ENCODE data around the gene OVAAL.
A peak's percentile ranks its signal among the peaks of the same experiment; 100 is the strongest.

The OVAAL gene

DNA sequence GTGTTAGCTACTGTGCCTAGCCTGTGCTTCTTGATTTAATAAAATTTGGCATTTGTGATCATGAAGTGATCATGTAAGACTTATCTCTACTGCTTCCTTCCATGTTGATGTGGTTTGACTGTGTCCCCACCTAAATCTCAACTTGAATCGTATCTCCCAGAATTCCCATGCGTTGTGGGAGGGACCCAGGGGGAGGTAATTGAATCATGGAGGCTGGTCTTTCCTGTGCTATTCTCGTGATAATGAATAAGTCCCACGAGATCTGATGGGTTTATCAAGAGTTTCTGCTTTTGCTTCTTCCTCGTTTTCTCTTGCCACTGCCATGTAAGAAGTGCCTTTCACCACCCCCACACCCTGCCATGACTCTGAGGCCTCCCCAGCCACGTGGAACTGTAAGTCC lies at the start of gene OVAAL:
Gene OVAAL, plus strand, starts transcription at position 301 of the 400 bp plus-strand sequence.
- DNase-seq, result no peak

DNA sequence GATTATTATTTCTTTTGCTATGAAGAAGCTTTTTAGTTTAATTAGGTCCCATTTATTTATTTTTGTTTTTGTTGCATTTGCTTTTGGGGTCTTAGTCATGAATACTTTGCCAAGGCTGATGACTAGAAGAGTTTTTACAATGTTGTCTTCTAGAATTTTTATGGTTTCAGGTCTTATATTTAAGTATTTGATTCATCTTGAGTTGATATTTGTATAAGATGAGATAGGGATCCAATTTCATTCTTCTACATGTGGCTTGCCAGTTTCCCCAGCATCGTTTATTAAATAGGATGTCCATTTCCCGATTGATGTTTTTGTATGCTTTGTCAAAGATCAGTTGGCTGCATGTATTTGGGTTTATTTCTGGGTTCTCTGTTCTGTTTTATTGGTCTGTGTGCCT lies 47.9 kb upstream of the OVAAL start:
- no peak for DNase-seq

DNA sequence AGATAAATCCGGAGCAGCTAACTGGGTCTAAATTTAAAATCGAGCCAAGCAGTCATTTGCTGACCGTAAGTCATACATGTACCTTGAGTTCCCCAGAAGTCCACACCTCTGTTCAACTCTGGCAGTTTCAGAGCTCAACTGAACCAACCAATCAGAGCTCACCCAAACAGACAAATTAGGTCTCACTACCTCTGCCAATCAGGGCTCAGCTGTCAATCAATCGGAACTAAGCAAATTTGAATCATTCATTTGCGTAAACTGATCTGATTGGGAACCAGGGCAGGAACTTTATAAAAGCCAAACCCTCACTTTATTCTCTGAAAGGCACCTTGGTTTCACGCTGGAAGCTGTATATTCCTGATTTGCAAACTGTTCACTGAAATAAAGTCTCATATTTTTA lies 45.2 kb upstream of the OVAAL start:
- no peak for DNase-seq

DNA sequence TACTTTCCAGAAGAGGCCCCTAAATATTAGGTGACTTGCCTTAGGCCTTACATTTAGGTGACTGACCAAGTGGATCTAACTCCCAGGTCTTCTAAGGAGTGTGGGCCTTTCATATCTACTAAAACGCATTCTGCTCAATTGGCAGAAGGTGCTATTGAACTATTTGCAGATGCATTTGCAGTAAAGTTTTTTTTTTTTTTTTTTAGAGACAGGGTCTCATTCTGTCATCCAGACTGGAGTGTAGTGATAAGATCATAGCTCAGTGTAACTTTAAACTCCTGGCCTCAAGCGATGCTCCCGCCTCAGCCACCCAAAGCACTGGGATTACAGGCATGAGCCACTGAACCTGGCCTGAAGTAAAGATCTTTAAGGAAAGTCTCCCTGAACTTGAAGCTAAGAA lies 43.4 kb upstream of the OVAAL start:
- no peak for DNase-seq

DNA sequence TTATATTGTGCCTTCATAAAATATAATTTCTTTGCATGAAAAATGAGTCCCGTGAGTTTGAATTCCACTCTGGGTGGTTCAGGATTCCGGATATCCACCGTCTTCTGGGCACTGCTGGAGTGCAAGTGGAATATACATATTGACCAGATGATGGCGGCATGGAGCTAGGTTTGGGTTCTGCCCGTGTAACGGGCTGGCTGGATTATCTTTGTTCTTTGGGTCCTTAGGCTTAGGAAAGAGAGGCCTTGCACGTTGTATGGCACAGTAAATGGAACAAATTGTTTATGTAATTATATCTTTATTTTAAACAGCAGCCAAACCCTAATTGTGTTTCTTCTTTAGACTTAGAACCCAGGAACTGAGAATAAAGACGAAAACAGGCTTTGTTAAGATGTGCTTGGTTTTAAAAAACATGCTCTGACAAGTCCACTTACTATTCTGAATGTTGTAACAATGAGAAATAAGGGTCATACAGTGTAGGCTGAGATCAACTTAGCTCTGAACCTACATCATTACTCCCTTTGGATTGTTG lies 42.8 kb upstream of the OVAAL start:
- DNase-seq, result peak in 12 of 14 donors; percentile 7 to 57 (median 24)

DNA sequence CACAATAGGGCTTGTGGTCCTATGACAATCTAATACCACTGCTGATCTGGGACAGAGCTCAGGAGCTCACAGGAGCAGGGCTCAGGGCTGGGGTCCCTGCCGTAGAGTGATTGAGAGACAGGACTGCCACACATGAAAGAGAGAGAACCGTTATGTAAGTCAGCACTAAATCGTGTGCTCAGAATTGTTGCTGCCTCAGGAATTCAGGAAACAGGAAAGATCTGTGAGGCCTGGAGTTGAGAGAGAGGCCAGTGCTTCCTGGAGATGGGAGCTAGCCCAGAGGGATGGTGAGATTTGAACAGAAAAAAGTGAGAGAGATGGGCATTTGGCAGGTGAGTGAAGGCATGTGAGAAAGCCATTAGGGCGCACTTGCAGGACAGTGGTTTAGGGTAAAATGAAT lies 38.9 kb upstream of the OVAAL start:
- DNase-seq, result no peak

DNA sequence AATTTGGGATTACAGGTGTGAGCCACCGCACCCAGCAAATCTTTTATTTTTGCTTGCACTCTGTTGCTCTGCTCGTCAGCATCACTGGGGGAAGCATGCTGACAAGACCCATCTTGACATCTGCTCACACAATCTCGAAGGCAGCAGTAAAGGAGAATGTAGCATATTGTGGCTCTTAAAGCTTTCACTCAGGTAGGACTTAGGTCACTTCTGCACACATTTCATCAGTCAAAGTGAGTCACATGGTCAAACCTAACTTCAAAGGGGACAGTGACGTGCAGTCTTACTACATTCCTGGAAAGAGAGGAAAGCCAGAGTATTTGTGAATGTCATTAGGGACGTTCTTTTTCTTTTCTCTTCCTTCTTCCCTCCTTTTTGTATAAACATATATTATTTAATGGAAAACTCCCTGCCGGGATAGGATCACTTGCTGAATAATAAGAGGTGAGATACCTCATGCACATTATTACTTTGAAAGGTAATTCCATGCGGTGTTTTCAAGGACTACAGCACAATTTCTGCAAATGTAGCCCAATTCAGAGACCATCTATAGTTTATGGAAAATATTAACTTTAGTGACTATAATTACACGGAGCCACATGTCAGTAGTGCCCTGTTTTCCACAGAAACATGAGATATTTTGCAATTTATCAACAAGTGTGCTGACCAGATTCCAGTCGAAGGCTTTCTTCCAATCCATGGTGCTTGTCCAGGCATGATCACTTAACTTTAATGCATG lies 37.1 kb upstream of the OVAAL start:
- no peak for DNase-seq

DNA sequence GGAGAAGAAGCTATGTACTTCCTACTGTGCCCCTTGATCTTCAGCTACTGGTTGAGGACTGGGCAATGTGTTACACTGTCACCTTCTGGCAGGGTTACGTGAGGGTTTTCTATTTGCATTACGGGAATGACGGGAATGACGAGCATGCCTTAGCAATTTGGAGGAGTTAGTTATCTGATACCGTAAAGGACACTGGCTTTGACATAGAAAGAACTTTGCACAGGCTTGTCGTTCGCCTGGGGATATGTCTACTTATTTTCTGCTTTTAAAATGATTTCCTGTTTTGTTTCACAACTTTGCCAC lies 36.6 kb upstream of the OVAAL start:
- DNase-seq, result no peak

DNA sequence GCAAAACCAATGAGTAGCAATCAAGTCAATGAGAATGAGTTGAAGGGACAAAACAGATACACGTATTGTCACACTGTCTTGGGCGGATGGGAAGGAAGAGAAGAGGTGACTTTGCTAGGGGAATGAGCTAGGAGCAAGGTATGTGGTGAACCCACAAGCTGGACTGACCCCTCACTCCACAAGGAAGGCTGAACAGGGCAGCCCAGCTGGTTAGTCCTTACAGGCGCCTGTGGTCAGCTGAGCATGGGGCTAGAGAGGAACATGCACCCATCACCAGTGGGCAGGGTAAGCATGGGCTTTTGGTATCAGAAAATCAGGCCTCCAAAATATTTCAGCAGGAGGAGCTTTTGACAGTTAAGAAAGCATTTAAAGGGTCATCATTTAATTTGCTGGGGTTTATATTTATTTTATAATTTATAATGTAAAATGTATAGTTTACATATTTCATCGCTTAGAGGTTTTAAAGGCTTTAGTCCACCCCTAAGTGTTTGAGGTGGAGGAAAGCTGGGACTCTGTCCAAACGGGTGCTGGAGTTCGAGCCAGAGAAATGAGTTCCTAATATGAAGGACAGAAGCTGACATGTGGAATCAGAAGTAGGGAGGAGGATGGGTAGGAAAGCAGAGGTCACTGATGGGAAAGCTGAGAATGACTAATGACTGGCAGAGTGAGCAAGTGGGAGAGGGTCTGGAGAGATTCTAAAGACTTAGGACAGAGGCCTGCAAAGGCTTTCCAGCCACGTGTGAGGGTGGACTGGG lies 34.4 kb upstream of the OVAAL start:
- no peak for DNase-seq

DNA sequence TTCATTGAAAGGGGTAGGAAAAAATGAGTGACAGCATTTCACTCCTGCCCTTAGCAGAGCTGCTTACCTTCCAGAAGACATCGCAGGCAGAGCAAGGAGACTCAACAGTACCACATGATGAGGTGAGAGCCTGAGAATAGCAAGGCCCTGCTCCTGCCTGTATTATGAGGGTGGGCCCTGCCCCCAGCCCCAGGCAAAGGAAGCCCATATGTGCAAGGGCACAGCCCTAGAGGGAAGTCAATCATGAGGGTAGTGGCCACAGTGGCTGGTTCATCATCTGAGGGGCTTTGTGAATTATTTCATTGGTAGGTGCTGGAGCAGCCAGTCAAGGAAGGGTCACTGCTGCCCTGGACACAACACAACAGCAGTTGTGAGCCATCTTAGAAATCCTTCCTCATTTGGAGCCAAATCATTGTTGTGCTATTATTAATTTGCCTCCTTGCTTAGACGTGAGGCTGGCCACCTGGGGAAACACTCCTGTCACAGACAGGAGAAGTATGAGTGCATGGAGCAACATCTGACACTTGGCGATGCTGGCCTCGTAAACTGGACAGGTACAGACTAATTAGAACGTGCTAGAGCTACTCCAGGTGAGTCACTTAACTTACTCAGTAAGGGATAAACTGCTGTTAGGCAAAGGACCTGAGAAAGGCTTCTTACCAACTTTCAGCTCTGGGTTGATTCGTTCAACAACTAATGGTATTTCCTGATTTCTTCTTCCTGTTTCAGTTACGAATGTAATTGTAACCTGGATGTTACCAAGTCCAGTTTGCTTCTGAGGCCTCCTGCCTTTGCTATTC lies 33.6 kb upstream of the OVAAL start:
- no peak for DNase-seq

DNA sequence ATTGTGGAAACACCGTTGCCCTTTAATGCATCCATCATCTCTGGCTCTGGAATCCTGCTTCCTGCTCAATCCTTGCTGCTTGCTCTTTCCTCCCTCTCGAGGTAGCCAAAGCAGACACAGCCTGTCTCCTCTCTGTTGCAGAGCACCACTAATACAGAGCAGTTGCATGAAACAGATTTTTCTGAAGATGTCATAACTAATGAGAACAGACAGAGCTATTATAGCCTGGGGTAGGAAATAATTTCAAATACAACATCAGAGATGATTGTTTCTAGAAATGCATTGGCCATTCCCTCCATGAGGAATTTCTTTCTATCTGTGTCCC lies 33.1 kb upstream of the OVAAL start:
- no peak for DNase-seq

DNA sequence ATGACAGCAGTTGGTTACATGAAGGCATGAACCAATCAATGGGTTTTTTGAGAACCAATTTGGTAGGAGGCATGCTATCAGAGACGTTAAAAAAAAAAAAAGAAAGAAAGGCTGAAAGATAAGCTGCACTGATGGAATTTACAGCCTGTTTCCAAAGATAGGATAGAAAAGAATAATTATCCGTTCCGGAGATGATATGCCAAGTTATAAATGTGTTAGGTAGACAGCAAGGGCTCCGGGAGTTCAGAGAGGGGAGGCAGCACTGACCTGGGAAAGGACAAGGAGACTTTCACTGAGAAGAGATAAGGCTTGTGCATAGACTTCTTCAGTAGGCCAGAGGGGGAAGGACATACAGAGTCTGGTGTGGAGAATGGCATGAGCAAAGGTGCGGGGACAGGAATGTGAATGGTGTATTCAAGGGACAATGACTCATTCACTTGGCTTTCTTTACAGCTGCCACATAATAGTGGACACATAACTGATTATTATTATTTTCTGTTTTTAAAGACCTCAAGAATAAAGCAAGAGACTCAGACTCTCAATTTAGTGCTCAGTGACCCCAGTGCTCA lies 31.6 kb upstream of the OVAAL start:
- no peak for DNase-seq

DNA sequence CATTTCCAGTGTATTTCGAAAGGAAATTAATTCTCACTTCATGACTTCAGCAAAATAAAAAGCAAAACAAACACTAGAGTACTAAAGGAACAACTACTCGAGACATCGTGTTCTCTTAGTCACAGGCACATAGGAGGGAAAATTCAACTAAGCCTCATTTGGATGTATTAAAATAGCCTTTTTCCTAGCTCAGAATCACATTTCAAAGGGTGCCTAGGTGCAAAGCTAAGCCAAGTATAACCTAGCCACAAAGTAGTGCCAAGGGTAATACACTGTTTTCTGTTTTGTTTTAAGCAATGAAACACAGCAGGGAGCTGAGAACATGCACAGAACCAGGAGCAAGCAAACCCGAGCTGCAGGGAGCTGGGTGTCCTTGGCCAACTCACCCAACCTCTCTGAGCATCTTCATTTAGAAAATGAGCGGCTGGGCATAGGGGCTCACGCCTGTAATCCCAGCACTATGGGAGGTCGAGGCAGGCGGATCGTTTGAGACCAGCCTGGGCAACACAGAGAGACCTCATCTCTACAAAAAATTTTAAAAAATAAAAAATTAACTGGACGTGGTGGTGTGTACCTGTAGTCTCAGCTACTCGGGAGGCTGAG lies 29.8 kb upstream of the OVAAL start:
- DNase-seq, result no peak

DNA sequence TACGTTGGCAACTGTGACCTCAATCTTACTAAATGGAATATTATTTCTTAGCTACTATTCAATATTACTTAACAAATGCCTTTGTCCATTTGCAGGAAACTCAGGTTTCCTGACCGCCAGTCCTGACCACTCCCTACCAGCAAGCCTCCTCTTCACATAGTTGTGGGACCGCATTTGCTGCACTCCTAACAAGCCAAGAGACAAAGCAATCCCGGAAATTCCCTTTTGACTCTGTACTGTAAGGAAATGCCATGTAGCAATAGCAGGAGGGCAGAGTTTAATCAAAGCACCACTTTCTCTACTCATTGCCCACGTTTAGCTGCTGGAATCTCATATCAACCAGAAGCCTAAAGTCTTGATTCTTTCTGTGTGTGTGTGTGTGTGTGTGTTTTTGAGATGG lies 28.3 kb upstream of the OVAAL start:
- DNase-seq, result no peak

DNA sequence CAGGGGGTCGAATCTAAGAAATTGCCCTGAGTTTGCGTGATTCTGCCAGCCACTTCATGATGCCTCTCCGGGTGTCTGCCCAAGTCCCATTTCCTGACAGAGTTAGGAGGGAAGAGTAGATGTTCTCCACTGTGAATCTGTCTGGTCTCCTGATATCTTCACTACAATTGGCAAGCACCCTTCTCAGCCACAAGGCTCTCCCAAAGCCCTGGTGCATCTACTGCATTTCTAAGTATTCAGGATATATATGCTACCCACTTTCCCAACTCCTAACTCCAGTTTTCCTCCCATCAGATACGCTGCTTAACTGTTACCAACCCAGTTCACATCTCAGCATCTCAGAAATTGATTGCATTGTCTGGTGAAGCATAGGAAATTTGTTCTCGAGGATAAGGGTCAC lies 25.9 kb upstream of the OVAAL start:
- no peak for DNase-seq

DNA sequence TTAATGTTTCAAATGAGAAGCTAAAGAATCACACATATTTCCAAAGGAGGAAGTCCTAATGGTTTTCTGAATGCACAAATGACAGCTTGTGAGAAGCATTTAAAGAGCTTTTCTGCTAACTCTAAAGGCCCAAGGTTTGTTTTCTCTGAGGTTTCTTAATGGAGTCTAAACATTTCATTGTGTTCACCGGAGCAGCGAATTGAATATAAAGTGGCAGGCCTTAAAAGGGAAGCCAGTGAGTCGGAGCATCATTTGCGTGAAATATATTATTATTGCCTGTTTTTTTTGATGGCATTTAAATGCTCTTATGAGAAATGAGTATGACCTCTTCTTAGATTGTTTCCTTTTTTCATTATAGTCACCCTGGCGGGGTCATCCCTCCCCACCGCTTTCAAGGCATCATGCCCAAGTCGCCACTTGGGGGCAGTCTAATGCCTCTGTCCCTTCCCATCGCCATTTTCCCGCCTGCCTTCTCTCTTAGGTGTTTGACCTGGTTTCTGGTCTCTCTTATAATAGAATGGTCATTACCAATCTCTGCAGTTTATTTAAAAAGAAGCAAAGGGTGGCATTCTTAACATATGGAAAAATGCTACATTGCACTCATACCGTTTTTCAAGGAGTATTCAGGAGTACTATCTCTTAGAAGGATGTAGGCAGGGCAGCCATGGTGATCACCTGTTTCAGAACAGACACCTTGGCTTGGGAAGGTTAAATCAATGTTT lies 25.3 kb upstream of the OVAAL start:
- DNase-seq, result peak in 10 of 14 donors; percentile 5 to 65 (median 32)

DNA sequence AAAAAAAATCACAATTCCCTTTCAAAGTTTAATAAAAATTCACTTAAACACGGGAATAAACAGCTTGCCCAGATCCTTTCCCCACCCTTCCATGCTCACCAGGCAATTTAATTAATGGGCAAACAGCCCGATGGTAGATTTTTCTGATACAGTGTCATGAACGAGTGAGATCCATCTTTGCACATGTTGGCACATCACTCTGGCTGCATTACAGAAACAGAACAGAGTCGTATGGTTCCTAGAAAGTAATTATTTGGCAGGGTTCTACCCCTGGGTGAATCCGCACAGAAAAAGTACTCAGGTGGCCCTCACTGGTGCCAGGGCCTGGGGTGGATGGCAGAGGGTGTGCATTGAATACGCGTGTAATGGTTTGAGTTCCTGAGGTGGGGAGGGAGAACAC lies 24.6 kb upstream of the OVAAL start:
- peak in 1 of 14 donors; percentile 26 for DNase-seq

DNA sequence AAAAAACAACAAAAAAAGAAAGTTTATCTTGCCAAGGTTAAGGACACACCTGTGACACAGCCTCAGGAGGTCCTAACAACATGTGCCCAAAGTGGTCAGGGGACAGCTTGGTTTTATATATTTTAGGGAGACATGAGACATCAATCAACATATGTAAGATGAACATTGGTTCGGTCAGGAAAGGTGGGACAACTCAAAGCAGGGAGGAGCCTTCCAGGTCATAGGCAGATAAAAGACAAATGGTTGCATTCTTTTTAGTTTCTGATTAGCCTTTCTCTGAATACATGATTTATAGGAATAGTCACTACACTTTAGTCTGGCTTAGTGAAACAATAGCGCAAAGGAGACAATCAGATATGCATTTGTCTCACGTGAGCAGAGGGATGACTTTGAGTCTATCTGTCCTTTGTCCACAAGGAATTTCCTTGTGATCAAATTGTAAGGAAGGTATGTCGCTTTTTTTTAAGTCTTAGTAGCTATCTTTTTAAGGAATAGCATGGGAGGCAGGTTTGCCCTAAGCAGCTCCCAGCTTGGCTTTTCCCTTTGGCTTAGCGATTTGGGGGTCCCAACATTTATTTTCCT lies 23.3 kb upstream of the OVAAL start:
- no peak for DNase-seq

DNA sequence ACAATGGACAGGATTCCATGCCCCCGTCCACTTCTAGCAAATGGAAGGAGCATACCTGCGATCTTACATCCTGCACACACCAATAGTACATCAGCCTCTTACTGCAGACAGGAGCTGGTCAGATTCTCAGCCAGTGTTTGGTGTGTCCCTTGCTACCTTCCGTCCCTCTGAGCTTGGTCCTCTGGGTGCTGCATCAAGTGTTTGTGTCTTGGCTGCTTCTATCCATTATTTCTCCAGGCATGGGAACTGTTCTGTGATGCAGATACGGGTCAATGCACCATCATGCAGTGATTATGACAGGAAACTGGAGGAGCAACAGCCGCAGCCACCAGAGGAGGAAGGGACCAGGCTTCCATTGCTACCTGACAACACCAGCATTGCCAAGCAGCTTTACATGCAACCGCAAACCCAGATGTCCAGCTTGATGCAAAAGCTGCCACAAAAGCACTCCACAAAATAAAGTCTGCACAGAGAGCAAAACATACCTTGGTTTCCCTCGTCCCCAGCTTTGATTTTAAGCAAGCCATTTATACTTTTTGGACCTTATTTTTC lies 21.9 kb upstream of the OVAAL start:
- no peak for DNase-seq

DNA sequence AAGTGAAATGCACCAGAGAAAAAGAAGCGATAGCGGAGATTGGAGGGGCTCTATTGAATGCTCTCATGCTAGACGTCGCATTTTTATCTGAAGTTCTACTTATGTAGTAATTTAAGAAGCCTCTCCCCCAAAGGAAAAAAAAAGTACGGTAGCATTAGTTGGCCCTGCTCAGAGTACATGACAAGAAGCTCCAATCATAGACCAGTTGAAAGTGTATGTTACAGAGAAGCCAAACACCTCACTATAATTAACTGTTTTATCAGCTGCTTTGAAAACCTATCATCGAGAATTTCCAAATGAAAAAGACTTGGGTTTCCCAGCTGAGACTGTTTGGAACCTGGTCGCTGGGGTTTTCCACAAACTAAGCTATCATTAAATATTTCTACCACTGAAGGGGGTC lies 19.6 kb upstream of the OVAAL start:
- DNase-seq, result no peak

Measured in C1 segment of cervical spinal cord (tissue), 14 donors.